Activated CD8-positive, alpha-beta T cell treated with anti-CD3 and anti-CD28 coated beads, Interleukin-2, amount 10 ng/mL, durations not matched to agents 7 days and 5 days (primary cell): Measurements from ENCODE around the gene CXCL6. TPM values are rescaled to one million over a fixed set of nuclear protein-coding genes. Genes with fewer than 3 reads are reported as not detected.

Source experiments
- ATAC-seq: fragments of 150-1000 bp; cut with Tn5 transposase; one replicate; pipeline ENCODE4 v1.10.0; 2021; ENCODE audit warnings: moderate library complexity
- CTCF ChIA-PET: fragments of 350-600 bp; sonication (Branson Sonifier 250); formaldehyde crosslinking; loops from one replicate; lab custom pipeline; 2021; ENCODE audit warnings: antibody characterized with exemption; lab: Charles Lee
- POLR2A ChIA-PET: fragments of 350-600 bp; sonication (Branson Sonifier 250); formaldehyde crosslinking; loops from one replicate; lab custom pipeline; 2021; ENCODE audit warnings: antibody characterized with exemption; lab: Charles Lee
- DNase-seq: peaks from one replicate; pipeline ENCODE4 v3.0.0-alpha.2; 2020
- H3K27ac Mint-ChIP-seq: one replicate; pipeline ENCODE4 v1.8.0; 2021; ENCODE audit warnings: mild to moderate bottlenecking, mixed read lengths
- H3K27me3 Mint-ChIP-seq: one replicate; pipeline ENCODE4 v1.8.0; 2021; ENCODE audit warnings: low read depth, mixed read lengths
- H3K36me3 Mint-ChIP-seq: one replicate; pipeline ENCODE4 v1.8.0; 2021; ENCODE audit warnings: low read depth, mixed read lengths
- H3K4me1 Mint-ChIP-seq: one replicate; pipeline ENCODE4 v1.8.0; 2021; ENCODE audit warnings: low read depth, mixed read lengths
- H3K4me3 Mint-ChIP-seq: one replicate; pipeline ENCODE4 v1.8.0; 2021; ENCODE audit warnings: mild to moderate bottlenecking, mixed read lengths
- H3K9me3 Mint-ChIP-seq: one replicate; pipeline ENCODE4 v1.8.0; 2022; ENCODE audit warnings: mixed read lengths; ENCODE audit not compliant: insufficient read depth
- total RNA-seq, 2 experiments: library from RNA; stranded (reverse); gene quantifications; one replicate each; pipeline ENCODE4 v1.2.3, GENCODE V29; 2021

The CXCL6 gene
- total RNA-seq, 2 experiments from 2014 or later: not detected

DNA sequence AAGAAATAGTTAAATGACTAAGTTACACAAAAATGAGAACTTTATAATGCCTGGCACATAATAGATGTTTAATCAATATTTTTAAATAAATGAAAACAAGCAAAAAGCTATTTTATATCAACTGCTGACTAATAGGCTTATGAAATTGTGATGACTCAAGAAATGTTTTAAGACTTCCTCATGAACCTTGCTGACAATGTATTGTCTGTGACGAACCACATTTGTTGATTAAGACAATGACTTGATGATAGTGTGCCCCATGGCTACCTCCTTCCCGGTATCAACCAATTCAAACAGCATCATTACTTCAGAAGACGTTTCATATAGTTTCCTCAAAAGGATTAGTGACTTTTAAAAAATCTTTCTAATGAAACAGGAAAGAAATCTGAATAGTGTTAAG, 7.9 kb downstream of the CXCL6 start:
- no peaks in the 10 kb centered on the region for H3K36me3 Mint-ChIP-seq
- POLR2A ChIA-PET: no interaction called here
- ATAC-seq (no peak), DNase-seq (no peak)
- no peaks in the 10 kb centered on the region for H3K4me1 Mint-ChIP-seq
- H3K4me3 Mint-ChIP-seq: no peak overlapping the region
- no peaks in the 10 kb centered on the region for H3K27me3 Mint-ChIP-seq
- H3K9me3 Mint-ChIP-seq: no peaks in the 10 kb centered on the region
- CTCF ChIA-PET: no interaction called here
- H3K27ac Mint-ChIP-seq: no peak overlapping the region

DNA sequence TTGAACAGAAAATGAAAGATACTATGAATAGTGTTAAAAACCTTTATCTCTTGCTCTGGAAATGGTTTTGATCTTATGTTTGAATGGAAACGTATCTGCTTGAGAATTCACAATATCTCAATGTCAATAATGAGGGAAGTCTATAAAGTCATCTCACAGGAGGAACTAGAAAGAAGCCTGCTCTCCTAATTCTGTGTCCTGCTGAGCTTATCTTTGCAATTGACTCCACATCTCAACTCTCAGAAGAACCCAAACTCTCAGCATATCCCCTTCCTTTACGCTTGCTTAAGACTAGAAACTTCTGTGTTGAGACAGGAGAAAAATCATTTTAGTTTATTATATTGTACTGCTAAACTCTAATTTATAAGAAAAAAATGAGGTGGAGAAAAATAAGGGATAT, 8.3 kb downstream of the CXCL6 start:
- Mint-ChIP-seq H3K9me3 (no peaks in the 10 kb centered on the region), H3K27me3 (no peaks in the 10 kb centered on the region), H3K4me3 (no peak overlapping the region), H3K27ac (no peak overlapping the region), H3K4me1 (no peaks in the 10 kb centered on the region), H3K36me3 (no peaks in the 10 kb centered on the region)
- POLR2A ChIA-PET: no interaction called here
- DNase-seq: no peak
- ATAC-seq: no peak
- CTCF ChIA-PET: interaction anchor here (1.1 kb wide), 1 partner anchor 20 kb away, joined by 3 read pairs; no protein-coding TSS in a partner anchor

DNA sequence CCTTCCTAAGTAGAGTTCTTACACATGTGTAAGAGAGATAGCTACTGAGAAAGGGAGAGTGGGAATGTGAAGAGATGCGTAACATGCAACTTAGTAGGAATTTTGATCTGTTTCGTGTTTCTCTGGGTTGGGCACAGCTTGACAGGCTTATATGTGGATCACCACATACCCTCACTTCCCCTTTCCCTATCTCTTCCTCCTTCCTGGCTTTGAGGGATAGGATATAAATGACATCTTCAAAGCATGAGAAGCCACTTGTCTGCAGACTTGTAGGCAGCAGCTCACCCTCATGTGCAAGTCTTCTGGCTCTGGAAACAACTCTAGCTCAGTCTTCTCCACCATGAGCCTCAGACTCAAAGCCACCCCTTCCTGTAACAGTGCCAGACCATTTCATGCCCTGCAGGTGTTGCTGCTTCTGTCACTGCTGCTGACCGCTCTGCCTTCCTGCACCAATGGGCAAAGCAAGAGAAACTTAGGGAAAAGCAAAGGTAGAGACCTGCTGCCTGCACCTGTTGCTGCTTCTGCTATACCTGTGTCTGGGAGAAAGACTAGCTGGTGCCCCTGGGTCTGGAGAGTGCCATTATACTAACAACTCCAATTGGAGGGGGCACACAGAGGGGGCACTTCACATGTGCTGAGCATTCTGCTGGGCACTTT, 11.2 kb downstream of the CXCL6 start:
- H3K27me3 Mint-ChIP-seq: peaks cover 3% of the 10 kb centered on the region
- CTCF ChIA-PET: no interaction called here
- POLR2A ChIA-PET: interaction anchor here (0.6 kb wide), 1 partner anchor 9 kb away, joined by 3 read pairs; no protein-coding TSS in a partner anchor
- ATAC-seq: no peak
- DNase-seq: no peak
- no peaks in the 10 kb centered on the region for H3K9me3 Mint-ChIP-seq
- no peaks in the 10 kb centered on the region for H3K36me3 Mint-ChIP-seq
- no peak overlapping the region for H3K27ac Mint-ChIP-seq
- no peak overlapping the region for H3K4me3 Mint-ChIP-seq
- H3K4me1 Mint-ChIP-seq: no peaks in the 10 kb centered on the region

DNA sequence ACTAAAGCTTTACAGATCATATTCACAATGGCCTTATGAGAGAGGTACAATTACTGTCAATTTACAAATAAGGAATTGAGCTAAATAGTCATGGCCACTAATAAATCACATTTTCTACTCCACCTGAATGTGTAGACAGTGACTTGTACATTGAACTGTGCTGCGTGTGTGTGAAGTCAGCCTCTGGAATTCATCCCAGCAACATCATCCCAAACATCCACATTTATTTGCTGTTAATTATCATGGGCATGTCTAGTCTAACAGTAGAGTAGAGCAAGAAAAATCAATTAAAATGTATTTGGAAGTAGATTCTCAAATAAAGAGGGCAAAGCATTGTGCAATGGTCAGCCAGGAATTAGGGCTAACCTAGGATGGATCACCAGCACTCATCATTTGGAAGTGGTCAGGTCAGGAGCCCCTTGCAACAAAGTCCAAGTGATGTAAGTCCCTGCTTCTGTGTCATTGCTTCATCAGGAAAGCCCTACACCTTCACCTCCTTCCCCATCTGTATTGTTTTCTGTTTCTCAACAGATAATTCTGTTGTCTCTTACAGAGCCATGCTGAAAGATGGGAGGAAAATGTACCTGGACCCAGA, 11.8 kb downstream of the CXCL6 start:
- H3K27me3 Mint-ChIP-seq: peaks cover 3% of the 10 kb centered on the region
- H3K4me3 Mint-ChIP-seq: no peak overlapping the region
- CTCF ChIA-PET: no interaction called here
- H3K27ac Mint-ChIP-seq: no peak overlapping the region
- DNase-seq: no peak
- no peaks in the 10 kb centered on the region for H3K9me3 Mint-ChIP-seq
- no peaks in the 10 kb centered on the region for H3K4me1 Mint-ChIP-seq
- no peaks in the 10 kb centered on the region for H3K36me3 Mint-ChIP-seq
- POLR2A ChIA-PET: no interaction called here
- no peak for ATAC-seq

DNA sequence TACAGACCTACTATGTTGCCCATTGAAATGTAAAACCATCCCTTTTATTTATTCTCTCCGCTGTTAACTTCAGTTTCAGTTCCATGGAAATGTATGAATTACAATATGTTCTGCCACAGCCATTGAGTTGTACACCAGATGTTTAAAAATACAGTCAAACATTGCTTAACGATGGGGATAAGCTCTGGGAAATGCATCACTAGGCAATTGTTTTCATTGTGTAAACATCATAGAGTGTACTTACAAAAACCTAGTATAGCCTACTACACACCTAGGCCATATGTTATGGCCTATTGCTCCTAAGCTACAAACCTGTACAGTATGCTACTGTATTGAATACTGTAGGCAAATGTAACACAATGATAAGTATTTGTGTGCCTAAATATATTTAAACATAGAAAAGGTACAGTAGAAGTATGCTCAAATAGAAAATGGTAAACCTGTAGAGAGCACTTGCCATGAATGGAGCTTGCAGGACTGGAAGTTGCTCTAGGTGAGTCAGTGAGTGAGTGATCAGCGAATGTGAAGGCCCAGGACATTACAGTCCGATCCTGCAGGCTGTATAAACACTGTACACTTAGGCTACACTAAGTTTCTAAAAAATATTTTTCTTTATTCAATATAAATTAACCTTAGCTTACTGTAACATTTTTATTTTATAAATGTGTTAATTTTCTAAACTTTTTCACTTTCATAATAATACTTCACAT, 13.9 kb downstream of the CXCL6 start:
- ATAC-seq (no peak), DNase-seq (no peak)
- CTCF ChIA-PET: no interaction called here
- no peak overlapping the region for H3K27ac Mint-ChIP-seq
- no peak overlapping the region for H3K4me3 Mint-ChIP-seq
- H3K9me3 Mint-ChIP-seq: no peaks in the 10 kb centered on the region
- peaks cover 9% of the 10 kb centered on the region for H3K27me3 Mint-ChIP-seq
- POLR2A ChIA-PET: no interaction called here
- no peaks in the 10 kb centered on the region for H3K36me3 Mint-ChIP-seq
- H3K4me1 Mint-ChIP-seq: no peaks in the 10 kb centered on the region

DNA sequence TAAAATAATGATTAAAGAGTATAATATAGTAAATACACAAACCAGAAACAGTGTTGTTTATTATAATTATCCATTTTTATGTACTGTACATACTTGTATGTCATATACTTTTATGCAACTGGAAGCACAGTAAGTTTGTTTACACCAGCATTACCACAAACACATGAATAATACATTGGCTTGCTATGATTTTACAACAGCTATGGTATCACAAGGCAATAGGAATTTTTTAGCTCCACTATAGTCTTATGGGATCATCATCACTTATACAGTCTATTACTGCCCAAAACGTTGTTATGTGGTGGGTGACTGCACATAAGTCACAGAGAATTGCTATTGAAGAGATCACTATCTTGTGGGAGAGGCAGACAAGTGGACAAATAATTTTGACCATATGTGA, 14.8 kb downstream of the CXCL6 start:
- H3K4me1 Mint-ChIP-seq: no peaks in the 10 kb centered on the region
- ChIA-PET POLR2A (no interaction called here), CTCF (no interaction called here)
- peaks cover 9% of the 10 kb centered on the region for H3K27me3 Mint-ChIP-seq
- no peak overlapping the region for H3K4me3 Mint-ChIP-seq
- no peak overlapping the region for H3K27ac Mint-ChIP-seq
- H3K9me3 Mint-ChIP-seq: no peaks in the 10 kb centered on the region
- no peaks in the 10 kb centered on the region for H3K36me3 Mint-ChIP-seq
- DNase-seq: no peak
- ATAC-seq: no peak

DNA sequence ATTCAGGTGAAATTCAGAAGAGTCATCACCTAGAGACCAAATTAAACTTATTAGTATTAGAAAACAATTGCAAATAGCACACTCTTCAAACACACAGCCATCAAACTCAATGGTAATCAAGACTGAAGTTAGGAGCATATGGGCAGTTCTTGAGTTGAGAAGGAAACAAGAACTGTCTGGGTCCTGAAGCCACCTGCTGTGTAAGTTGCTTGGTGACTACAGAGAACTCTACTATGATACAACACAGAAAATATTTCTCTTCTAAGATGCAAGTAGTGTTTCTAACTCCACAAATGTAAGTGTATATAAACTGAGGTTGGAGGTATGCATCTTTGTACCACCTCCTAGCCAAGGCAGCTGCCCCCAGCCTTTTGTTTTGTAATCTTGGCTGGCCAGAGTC, 16.3 kb downstream of the CXCL6 start:
- Mint-ChIP-seq H3K27me3 (peaks cover 9% of the 10 kb centered on the region), H3K9me3 (no peaks in the 10 kb centered on the region), H3K4me3 (no peak overlapping the region), H3K4me1 (no peaks in the 10 kb centered on the region), H3K36me3 (no peaks in the 10 kb centered on the region), H3K27ac (no peak overlapping the region)
- ATAC-seq (no peak), DNase-seq (no peak)
- ChIA-PET POLR2A (no interaction called here), CTCF (no interaction called here)

DNA sequence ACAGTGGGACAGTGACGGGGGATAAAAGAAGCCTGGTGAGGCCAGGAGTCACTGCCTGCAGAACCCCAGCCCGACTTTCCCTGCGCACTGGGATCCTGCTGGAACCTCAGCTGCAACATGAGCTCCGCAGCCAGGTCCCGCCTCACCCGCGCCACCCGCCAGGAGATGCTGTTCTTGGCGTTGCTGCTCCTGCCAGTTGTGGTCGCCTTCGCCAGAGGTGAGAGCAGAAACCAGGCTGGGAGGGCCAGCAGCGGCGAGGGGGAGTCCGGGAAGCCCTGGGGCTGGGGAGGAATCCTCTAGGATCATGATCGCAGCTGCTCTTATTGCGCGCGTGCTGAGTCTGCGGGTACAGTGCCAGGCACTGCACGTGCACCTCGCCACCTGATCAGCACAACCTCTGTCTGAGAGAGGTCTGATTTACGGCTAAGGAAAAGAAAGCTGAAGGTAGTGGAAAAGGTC, 16.8 kb downstream of the CXCL6 start, which contains the start of gene PF4V1:
PF4V1 (plus strand) TSS at position 51 of the 459 bp plus-strand sequence; CDS start at position 118, 67 bp downstream.
- Mint-ChIP-seq H3K4me3 (no peak within 1 kb of the TSS), H3K27me3 (peaks cover 9% of the 10 kb centered on the region), H3K27ac (no peak within 1 kb of the TSS), H3K36me3 (no peaks in the 10 kb centered on the region), H3K4me1 (no peaks in the 10 kb centered on the region), H3K9me3 (no peaks in the 10 kb centered on the region)
- DNase-seq (no peak), ATAC-seq (no peak)
- POLR2A ChIA-PET: no interaction called here
- CTCF ChIA-PET: no interaction called here

DNA sequence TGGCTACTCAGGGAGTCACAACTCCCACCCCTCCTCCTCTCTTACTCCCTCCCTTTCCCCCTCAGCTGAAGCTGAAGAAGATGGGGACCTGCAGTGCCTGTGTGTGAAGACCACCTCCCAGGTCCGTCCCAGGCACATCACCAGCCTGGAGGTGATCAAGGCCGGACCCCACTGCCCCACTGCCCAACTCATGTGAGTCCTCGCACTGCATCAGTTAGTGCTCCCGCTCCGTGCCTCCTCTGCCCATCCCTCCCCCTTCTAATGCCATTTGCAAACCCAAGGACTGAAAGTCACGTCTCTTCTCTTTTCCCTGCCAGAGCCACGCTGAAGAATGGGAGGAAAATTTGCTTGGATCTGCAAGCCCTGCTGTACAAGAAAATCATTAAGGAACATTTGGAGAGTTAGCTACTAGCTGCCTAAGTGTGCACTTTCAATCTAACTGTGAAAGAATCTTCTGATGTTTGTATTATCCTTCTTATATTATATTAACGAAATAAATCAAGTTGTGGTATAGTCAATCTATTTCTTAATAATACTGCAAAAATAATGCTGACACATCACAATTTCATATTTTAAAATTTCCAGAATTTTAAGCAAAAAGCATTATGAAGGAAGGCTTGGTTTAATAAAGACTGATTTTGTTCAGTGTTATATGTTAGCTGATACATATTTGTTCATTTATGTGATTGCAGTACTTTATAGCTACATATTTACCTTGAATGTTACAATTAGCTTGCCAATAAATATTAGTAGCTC, 17.4 kb downstream of the CXCL6 start:
- POLR2A ChIA-PET: no interaction called here
- CTCF ChIA-PET: no interaction called here
- Mint-ChIP-seq H3K4me3 (no peak overlapping the region), H3K27me3 (peaks cover 9% of the 10 kb centered on the region), H3K9me3 (no peaks in the 10 kb centered on the region), H3K4me1 (no peaks in the 10 kb centered on the region), H3K27ac (no peak overlapping the region), H3K36me3 (no peaks in the 10 kb centered on the region)
- no peak for DNase-seq
- ATAC-seq: no peak

DNA sequence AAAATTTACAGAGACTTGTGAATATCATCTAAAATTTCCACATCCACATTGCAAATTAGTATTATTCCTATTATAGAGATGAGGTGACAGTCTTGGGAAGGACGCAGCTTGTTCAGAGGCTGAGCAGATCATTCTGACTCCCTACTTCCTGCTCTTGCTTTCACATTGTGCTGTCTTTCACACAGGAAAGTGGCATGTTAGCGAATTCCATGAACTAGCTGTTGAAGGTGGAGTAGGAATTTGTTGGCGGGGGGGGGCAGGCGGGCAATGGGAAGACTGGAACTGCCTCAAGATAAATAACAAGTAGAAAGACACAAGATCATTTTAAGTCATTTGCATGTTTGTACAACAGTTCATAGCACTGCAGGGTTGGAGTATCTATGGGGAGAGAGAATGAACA, 18.9 kb downstream of the CXCL6 start:
- ChIA-PET CTCF (interaction anchor here (0.6 kb wide), 1 partner anchor 113 kb away, joined by 3 read pairs; no protein-coding TSS in a partner anchor), POLR2A (no interaction called here)
- H3K36me3 Mint-ChIP-seq: no peaks in the 10 kb centered on the region
- no peaks in the 10 kb centered on the region for H3K4me1 Mint-ChIP-seq
- H3K27ac Mint-ChIP-seq: no peak overlapping the region
- no peaks in the 10 kb centered on the region for H3K9me3 Mint-ChIP-seq
- no peak for DNase-seq
- no peak overlapping the region for H3K4me3 Mint-ChIP-seq
- ATAC-seq: no peak
- peaks cover 9% of the 10 kb centered on the region for H3K27me3 Mint-ChIP-seq

DNA sequence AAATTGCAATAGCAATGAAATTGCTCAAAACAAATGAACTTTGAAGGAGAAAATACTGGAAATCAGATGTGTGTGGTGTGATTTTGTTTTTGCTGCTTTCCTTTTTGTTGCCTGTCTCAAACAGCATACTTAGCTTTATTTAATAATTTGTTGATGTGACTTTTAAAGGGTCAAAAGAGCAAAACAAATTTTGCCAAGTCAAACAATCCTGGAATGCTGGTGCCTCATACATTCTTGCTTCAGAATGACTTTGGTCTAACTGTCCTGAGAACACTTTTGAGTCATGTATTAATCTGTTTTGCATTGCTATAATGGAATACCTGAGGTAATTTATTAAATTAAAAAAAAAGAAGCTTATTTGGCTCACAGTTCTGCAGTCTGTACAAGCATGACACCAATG, 20.0 kb downstream of the CXCL6 start:
- DNase-seq: no peak
- CTCF ChIA-PET: no interaction called here

More for the DNA sequence above, 20.0 kb downstream of the CXCL6 start:
- POLR2A ChIA-PET: interaction anchor here (0.6 kb wide), 1 partner anchor 9 kb away, joined by 3 read pairs; no protein-coding TSS in a partner anchor
- peaks cover 7% of the 10 kb centered on the region for H3K27me3 Mint-ChIP-seq
- H3K36me3 Mint-ChIP-seq: no peaks in the 10 kb centered on the region
- no peaks in the 10 kb centered on the region for H3K4me1 Mint-ChIP-seq
- no peak overlapping the region for H3K27ac Mint-ChIP-seq
- H3K4me3 Mint-ChIP-seq: no peak overlapping the region
- H3K9me3 Mint-ChIP-seq: no peaks in the 10 kb centered on the region
- ATAC-seq: no peak
